MCF 10A (cell line): ENCODE data around the gene PLK5. TPM values are rescaled to one million over a fixed set of nuclear protein-coding genes. Genes with fewer than 3 reads are reported as not detected.

Experiments used
- BruUV-seq: library from RNA; stranded (reverse); fragments of 400-500 nt; replicated peaks from 2 replicates; lab custom pipeline; 2021; lab: Mats Ljungman, UMichigan
- CTCF ChIA-PET: fragments of 300-600 bp; sonication (Branson Sonifier 250); formaldehyde crosslinking; extraction: SDS; loops from one replicate; lab custom pipeline; 2021; ENCODE audit warnings: antibody characterized with exemption, inconsistent platforms; lab: Yijun Ruan, JAX
- POLR2A ChIA-PET: fragments of 300-600, 350-650 bp; sonication (Branson Sonifier 250); formaldehyde crosslinking; extraction: SDS; loops from one replicate; lab custom pipeline; 2020; ENCODE audit warnings: antibody characterized with exemption, inconsistent platforms; lab: Yijun Ruan, JAX
- DNase-seq: peaks from one replicate; pipeline ENCODE4 v3.0.0-alpha.2; 2018; ENCODE audit not compliant: unreplicated experiment
- H3K27ac Mint-ChIP-seq: one replicate; pipeline ENCODE4 v1.8.0; 2022; ENCODE audit warnings: mild to moderate bottlenecking, low read depth, mixed read lengths; ENCODE audit not compliant: unreplicated experiment
- H3K27me3 Mint-ChIP-seq: one replicate; pipeline ENCODE4 v1.8.0; 2022; ENCODE audit warnings: mixed read lengths; ENCODE audit not compliant: insufficient read depth, unreplicated experiment
- H3K36me3 Mint-ChIP-seq: one replicate; pipeline ENCODE4 v1.8.0; 2022; ENCODE audit warnings: mild to moderate bottlenecking, moderate library complexity, mixed read lengths; ENCODE audit not compliant: insufficient read depth, unreplicated experiment
- H3K4me1 Mint-ChIP-seq: one replicate; pipeline ENCODE4 v1.8.0; 2022; ENCODE audit warnings: mixed read lengths; ENCODE audit not compliant: insufficient read depth, unreplicated experiment
- H3K4me3 Mint-ChIP-seq: one replicate; pipeline ENCODE4 v1.8.0; 2022; ENCODE audit warnings: mild to moderate bottlenecking, moderate library complexity, mixed read lengths; ENCODE audit not compliant: unreplicated experiment
- H3K9me3 Mint-ChIP-seq: one replicate; pipeline ENCODE4 v1.8.0; 2022; ENCODE audit warnings: mixed read lengths; ENCODE audit not compliant: unreplicated experiment
- CTCF ChIP-seq: fragments of 200-600 bp; IDR thresholded peaks from one replicate; pipeline ENCODE4 v1.8.0; 2022; ENCODE audit warnings: antibody characterized with exemption, mild to moderate bottlenecking; ENCODE audit not compliant: unreplicated experiment
- intact Hi-C: fragments of 100-400 bp; cut with micrococcal nuclease; formaldehyde crosslinking; loops from 2 replicates; pipeline ENCODE4 v1.14.1; 2022
- total RNA-seq: library from RNA; stranded (reverse); gene quantifications from 2 replicates; pipeline ENCODE4 v1.2.3, GENCODE V29; 2022

PLK5 gene
- total RNA-seq, 1 experiment from 2014 or later: 0.21 TPM

- TF ChIP-seq CTCF: no peak
- no peak for DNase-seq
- intact Hi-C loops: no loop called here
- Mint-ChIP-seq H3K9me3 (no peaks in the 10 kb centered on the region), H3K4me1 (no peaks in the 10 kb centered on the region), H3K27me3 (peaks cover 36% of the 10 kb centered on the region), H3K27ac (no peak overlapping the region), H3K4me3 (no peak overlapping the region), H3K36me3 (no peaks in the 10 kb centered on the region)
- ChIA-PET CTCF (interaction anchor here (0.5 kb wide), 1 partner anchor 148 kb away, joined by 7 read pairs; no protein-coding TSS in a partner anchor), POLR2A (no interaction called here)
- no TSS peak for BruUV-seq
Measured at GRCh38 chr19:1524287-1524971, 552 bp downstream of the PLK5 start.

GRCh38 chr19:1524972-1525325 lies 1.1 kb downstream of the PLK5 start:
- Mint-ChIP-seq H3K36me3 (no peaks in the 10 kb centered on the region), H3K27ac (no peak overlapping the region), H3K9me3 (no peaks in the 10 kb centered on the region), H3K27me3 (peaks cover 36% of the 10 kb centered on the region), H3K4me1 (no peaks in the 10 kb centered on the region), H3K4me3 (no peak overlapping the region)
- CTCF ChIA-PET: interaction anchor here (0.5 kb wide), 1 partner anchor 148 kb away, joined by 7 read pairs; no protein-coding TSS in a partner anchor
- BruUV-seq: no TSS peak
- POLR2A ChIA-PET: no interaction called here
- no peak for DNase-seq
- intact Hi-C loops: no loop called here
- no peak for TF ChIP-seq CTCF

GRCh38 chr19:1525343-1525742 lies 1.5 kb downstream of the PLK5 start:
- no peak for DNase-seq
- Mint-ChIP-seq H3K27me3 (peaks cover 36% of the 10 kb centered on the region), H3K27ac (no peak overlapping the region), H3K36me3 (no peaks in the 10 kb centered on the region), H3K4me1 (no peaks in the 10 kb centered on the region), H3K4me3 (no peak overlapping the region), H3K9me3 (no peaks in the 10 kb centered on the region)
- intact Hi-C loops: no loop called here
- TF ChIP-seq CTCF: no peak
- ChIA-PET POLR2A (no interaction called here), CTCF (no interaction called here)
- BruUV-seq: no TSS peak

GRCh38 chr19:1526066-1526778 lies 2.3 kb downstream of the PLK5 start:
- ChIA-PET CTCF (interaction anchor here (0.6 kb wide), 1 partner anchor 11 kb away, joined by 4 read pairs; no protein-coding TSS in a partner anchor), POLR2A (interaction anchor here (0.7 kb wide), 1 partner anchor 15 kb away, joined by 3 read pairs; no protein-coding TSS in a partner anchor)
- BruUV-seq: no TSS peak
- TF ChIP-seq CTCF: no peak
- Mint-ChIP-seq H3K27me3 (peaks cover 36% of the 10 kb centered on the region), H3K27ac (no peak overlapping the region), H3K9me3 (no peaks in the 10 kb centered on the region), H3K36me3 (no peaks in the 10 kb centered on the region), H3K4me1 (no peaks in the 10 kb centered on the region), H3K4me3 (no peak overlapping the region)
- intact Hi-C loops: no loop called here
- no peak for DNase-seq
